Measurements from ENCODE around the gene OR51G1.
"Not testable (repeated sequence)": the region's sequence is repeated elsewhere in the genome, so short reads cannot be mapped to it uniquely, and the experiment has no call there.

Gene OR51G1

GRCh38 chr11:4924239-4924638 lies at the start of gene OR51G1:
TSS of gene OR51G1 (minus strand) at chr11:4924339. CDS start at chr11:4924339, 0 bp downstream.
- DNase-seq = no peak

GRCh38 chr11:4962816-4963215 lies 38.7 kb upstream of the OR51G1 start:
- no peak for DNase-seq

GRCh38 chr11:4960877-4961276 lies 36.7 kb upstream of the OR51G1 start:
- no peak for DNase-seq

- no peak for DNase-seq
Measured at GRCh38 chr11:4957396-4957795, 33.3 kb upstream of the OR51G1 start.

GRCh38 chr11:4955613-4956012 lies 31.5 kb upstream of the OR51G1 start, which contains the start of gene OR51A2:
TSS of gene OR51A2 (minus strand) at chr11:4955713. CDS start at chr11:4955713, 0 bp downstream.
- DNase-seq = not testable (repeated sequence)

GRCh38 chr11:4947505-4947904 lies 23.4 kb upstream of the OR51G1 start, which contains the start of gene OR51A4:
TSS of gene OR51A4 (minus strand) at chr11:4947605. CDS start at chr11:4947100, 505 bp downstream.
- DNase-seq = no peak

- DNase-seq = no peak
Measured at GRCh38 chr11:4936745-4937144, 12.6 kb upstream of the OR51G1 start.

- no peak for DNase-seq
Measured at GRCh38 chr11:4932751-4933150, 8.6 kb upstream of the OR51G1 start.

- DNase-seq = no peak
Measured at GRCh38 chr11:4926608-4927007, 2.5 kb upstream of the OR51G1 start.

- DNase-seq = no peak
Measured at GRCh38 chr11:4922304-4922703, 1.8 kb downstream of the OR51G1 start.

- DNase-seq = no peak
Measured at GRCh38 chr11:4921796-4922195, 2.3 kb downstream of the OR51G1 start.

GRCh38 chr11:4919250-4919649 lies 4.9 kb downstream of the OR51G1 start, which contains the start of gene OR51G2:
TSS of gene OR51G2 (minus strand) at chr11:4919350. CDS start at chr11:4915663, 3,687 bp downstream.
- no peak for DNase-seq

GRCh38 chr11:4916581-4916980 lies 7.6 kb downstream of the OR51G1 start:
- DNase-seq = no peak

GRCh38 chr11:4903484-4903883 lies 20.7 kb downstream of the OR51G1 start, which contains the start of gene OR51A7:
TSS of gene OR51A7 (plus strand) at chr11:4903783. CDS start at chr11:4907370, 3,587 bp downstream.
- no peak for DNase-seq

- no peak for DNase-seq
Measured at GRCh38 chr11:4891996-4892640, 32.0 kb downstream of the OR51G1 start.

- no peak for DNase-seq
Measured at GRCh38 chr11:4890279-4890678, 33.9 kb downstream of the OR51G1 start.

GRCh38 chr11:4887591-4887990 lies 36.5 kb downstream of the OR51G1 start:
- DNase-seq = no peak

GRCh38 chr11:4886186-4886585 lies 38.0 kb downstream of the OR51G1 start:
- DNase-seq = no peak

- DNase-seq = no peak
Measured at GRCh38 chr11:4884361-4884760, 39.8 kb downstream of the OR51G1 start.

- DNase-seq = no peak
Measured at GRCh38 chr11:4882543-4882942, 41.6 kb downstream of the OR51G1 start.

- no peak for DNase-seq
Measured at GRCh38 chr11:4881860-4882500, 42.2 kb downstream of the OR51G1 start, which contains the start of gene OR51T1. TSS of gene OR51T1 (plus strand) at chr11:4881900. CDS start at chr11:4881900, 0 bp downstream.

GRCh38 chr11:4881188-4881587 lies 43.0 kb downstream of the OR51G1 start:
- no peak for DNase-seq

Measured in stimulated activated CD4-positive, alpha-beta T cell treated with anti-CD3 and anti-CD28 coated beads, Interleukin-2, amount 100 ng/mL, for 24 hours (primary cell).